Mucosa of stomach (tissue), 1 donor: ENCODE measurements around the gene ANKRD34A.

Source experiments
- H3K27me3 ChIP-seq: one replicate; pipeline ENCODE4 v1.7.0; 2013; ENCODE audit warnings: mild to moderate bottlenecking, low read length; ENCODE audit not compliant: control insufficient read depth, insufficient read depth
- H3K36me3 ChIP-seq: one replicate; pipeline ENCODE4 v1.7.0; 2013; ENCODE audit warnings: low read length; ENCODE audit not compliant: control insufficient read depth, insufficient read depth
- H3K4me1 ChIP-seq: one replicate; pipeline ENCODE4 v1.7.0; 2013; ENCODE audit warnings: mild to moderate bottlenecking, low read length; ENCODE audit not compliant: control insufficient read depth, insufficient read depth
- H3K4me3 ChIP-seq: one replicate; pipeline ENCODE4 v1.7.0; 2013; ENCODE audit warnings: low read length
- H3K9ac ChIP-seq: one replicate; pipeline ENCODE4 v1.7.0; 2013; ENCODE audit warnings: mild to moderate bottlenecking, low read length, moderate library complexity
- H3K9me3 ChIP-seq: one replicate; pipeline ENCODE4 v1.7.0; 2013; ENCODE audit warnings: mild to moderate bottlenecking, low read length, moderate library complexity; ENCODE audit not compliant: control insufficient read depth
- donor health status: Pancreatic carcinoma.

Gene ANKRD34A

GRCh38 chr1:145977016-145977415 lies 12.6 kb upstream of the ANKRD34A start:
- peaks cover 37% of the 10 kb centered on the region for H3K4me1 ChIP-seq
- no peaks in the 10 kb centered on the region for H3K9me3 ChIP-seq
- peak overlapping the region; percentile 74 for H3K9ac ChIP-seq
- H3K4me3 ChIP-seq = no peak overlapping the region
- no peaks in the 10 kb centered on the region for H3K36me3 ChIP-seq
- H3K27me3 ChIP-seq = no peaks in the 10 kb centered on the region

- no peaks in the 10 kb centered on the region for H3K27me3 ChIP-seq
- no peak overlapping the region for H3K4me3 ChIP-seq
- no peak overlapping the region for H3K9ac ChIP-seq
- H3K36me3 ChIP-seq = no peaks in the 10 kb centered on the region
- peaks cover 27% of the 10 kb centered on the region for H3K4me1 ChIP-seq
- no peaks in the 10 kb centered on the region for H3K9me3 ChIP-seq
Measured at GRCh38 chr1:145975216-145975615, 10.8 kb upstream of the ANKRD34A start.

DNA sequence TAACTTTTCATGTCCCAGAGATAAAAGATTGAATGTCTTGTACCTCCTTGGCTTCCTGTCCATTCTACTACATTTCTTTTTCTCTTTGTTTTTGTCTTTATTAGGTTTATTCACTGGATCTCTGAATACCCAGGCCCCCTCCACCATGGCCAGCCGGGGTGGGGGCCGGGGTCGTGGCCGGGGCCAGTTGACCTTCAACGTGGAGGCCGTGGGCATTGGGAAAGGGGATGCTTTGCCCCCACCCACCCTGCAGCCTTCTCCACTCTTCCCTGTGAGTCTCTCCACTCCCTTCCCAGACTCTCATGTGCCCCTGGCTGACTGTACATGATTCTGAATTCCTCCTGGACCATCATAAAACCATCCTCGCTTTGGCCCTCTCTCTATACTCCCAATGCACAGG lies 10.3 kb upstream of the ANKRD34A start:
- Histone ChIP-seq H3K4me1 (peaks cover 22% of the 10 kb centered on the region), H3K27me3 (no peaks in the 10 kb centered on the region), H3K36me3 (no peaks in the 10 kb centered on the region), H3K9ac (no peak overlapping the region), H3K9me3 (no peaks in the 10 kb centered on the region), H3K4me3 (no peak overlapping the region)

DNA sequence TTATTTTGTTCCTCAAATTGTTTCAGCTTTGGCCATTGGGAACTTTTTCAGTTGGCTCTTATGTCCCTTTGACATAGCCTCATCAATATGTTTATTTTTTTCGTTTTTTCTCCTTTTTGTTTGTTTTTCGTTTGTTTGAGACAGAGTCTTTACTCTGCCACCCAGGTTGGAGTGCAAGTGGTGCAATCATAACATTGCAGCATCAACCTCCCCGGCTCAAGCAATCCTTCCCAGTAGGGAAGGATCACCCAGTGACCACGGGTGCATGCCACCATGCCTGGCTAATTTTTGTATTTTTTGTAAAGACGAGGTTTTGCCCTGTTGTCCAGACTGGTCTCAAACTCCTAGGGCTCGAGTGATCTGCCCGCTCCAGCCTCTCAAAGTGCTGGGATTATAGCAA lies 8.2 kb upstream of the ANKRD34A start:
- Histone ChIP-seq H3K4me1 (peaks cover 2% of the 10 kb centered on the region), H3K9me3 (no peaks in the 10 kb centered on the region), H3K4me3 (no peak overlapping the region), H3K9ac (no peak overlapping the region), H3K27me3 (no peaks in the 10 kb centered on the region), H3K36me3 (no peaks in the 10 kb centered on the region)

GRCh38 chr1:145967288-145967687 lies 2.9 kb upstream of the ANKRD34A start:
- Histone ChIP-seq H3K9ac (no peak overlapping the region), H3K4me3 (no peak overlapping the region), H3K4me1 (peaks cover 23% of the 10 kb centered on the region), H3K27me3 (peaks cover under 1% of the 10 kb centered on the region), H3K36me3 (no peaks in the 10 kb centered on the region), H3K9me3 (no peaks in the 10 kb centered on the region)

DNA sequence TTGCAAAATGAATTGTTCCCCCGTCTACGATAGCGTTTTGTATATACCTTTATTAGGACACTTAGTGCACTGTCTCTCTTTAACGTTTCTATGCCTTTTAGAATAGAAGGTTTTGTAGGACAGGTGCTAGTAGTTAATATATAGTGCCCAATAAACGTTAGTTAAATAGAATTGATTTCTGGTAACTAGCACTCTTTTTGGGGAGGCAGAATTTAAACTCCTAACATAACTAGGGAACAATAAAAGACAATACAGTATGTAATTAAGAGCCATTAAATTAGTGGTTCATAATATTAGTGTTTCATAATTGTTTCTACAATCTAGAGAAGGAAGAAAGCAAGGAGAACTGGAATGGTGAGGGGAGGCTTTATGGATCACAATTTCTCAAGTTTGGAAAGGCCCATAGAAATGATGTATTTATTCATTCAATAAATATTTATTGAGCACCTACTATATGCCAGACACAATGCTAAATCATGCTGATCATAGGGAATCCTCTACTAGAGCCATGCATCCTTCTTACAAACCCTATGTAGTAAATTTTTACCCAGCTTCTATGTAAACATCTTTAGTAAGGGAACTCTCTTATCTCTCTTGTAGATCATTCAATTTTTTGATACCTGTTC lies 857 bp upstream of the ANKRD34A start:
- H3K4me3 ChIP-seq = peak overlapping the region; percentile 15
- no peaks in the 10 kb centered on the region for H3K9me3 ChIP-seq
- no peaks in the 10 kb centered on the region for H3K36me3 ChIP-seq
- H3K9ac ChIP-seq = peak overlapping the region; percentile 76
- H3K4me1 ChIP-seq = peaks cover 41% of the 10 kb centered on the region
- peaks cover 21% of the 10 kb centered on the region for H3K27me3 ChIP-seq

- Histone ChIP-seq H3K27me3 (peaks cover 34% of the 10 kb centered on the region), H3K9ac (peak overlapping the region; percentile 76), H3K9me3 (no peaks in the 10 kb centered on the region), H3K4me1 (peaks cover 41% of the 10 kb centered on the region), H3K36me3 (no peaks in the 10 kb centered on the region), H3K4me3 (peak overlapping the region; percentile 15)
Measured at GRCh38 chr1:145963265-145964019, 933 bp downstream of the ANKRD34A start.

DNA sequence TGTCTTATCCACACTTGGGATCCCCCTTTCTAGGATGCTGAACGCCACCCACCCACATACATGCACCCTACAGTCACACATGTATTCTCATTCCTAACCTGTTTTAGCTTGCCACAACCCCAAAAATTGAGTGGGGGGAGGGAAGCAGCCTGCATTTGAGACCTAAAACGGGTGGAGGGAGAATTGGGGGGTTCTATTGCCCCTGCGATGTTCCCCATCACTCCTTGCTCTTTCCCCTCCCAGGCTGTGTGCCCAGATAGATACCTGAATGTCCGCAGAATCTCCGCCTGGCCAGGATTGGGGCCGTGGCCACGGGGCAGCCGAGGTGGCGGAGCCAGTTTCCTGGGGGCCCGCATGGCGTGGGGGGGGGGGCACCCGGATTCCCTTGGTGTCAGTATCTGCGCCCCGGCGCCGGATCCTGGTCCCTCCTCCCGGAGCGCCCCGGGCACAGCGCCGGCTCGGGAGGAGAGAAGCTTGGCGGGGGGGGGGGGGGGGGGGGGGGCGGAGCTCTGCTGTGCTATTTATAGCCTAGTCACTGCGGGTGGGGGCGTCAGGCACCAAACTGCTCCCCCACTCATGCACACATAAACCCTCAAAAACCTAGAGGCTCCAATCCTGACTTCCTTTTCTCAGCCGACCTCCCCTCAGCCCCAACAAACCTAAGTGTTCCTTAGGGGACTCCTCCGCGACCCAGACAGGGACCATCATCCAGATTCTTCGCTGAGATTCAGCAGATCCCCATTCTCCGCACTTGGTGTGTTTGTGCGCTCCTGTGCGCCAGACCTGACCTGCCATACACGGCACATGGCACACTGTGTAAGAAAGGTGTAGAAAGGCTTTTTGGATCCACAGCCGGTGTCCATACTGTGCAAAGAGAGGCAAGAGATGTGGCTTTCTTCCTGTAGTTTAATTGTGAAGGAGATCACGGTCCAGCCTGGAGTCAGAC lies 1.9 kb downstream of the ANKRD34A start:
- Histone ChIP-seq H3K4me3 (peak overlapping the region; percentile 11), H3K9ac (peak overlapping the region; percentile 51), H3K4me1 (peaks cover 41% of the 10 kb centered on the region), H3K27me3 (peaks cover 34% of the 10 kb centered on the region), H3K9me3 (no peaks in the 10 kb centered on the region), H3K36me3 (no peaks in the 10 kb centered on the region)

GRCh38 chr1:145961425-145962156 lies 2.8 kb downstream of the ANKRD34A start:
- Histone ChIP-seq H3K4me1 (peaks cover 41% of the 10 kb centered on the region), H3K27me3 (peaks cover 34% of the 10 kb centered on the region), H3K36me3 (no peaks in the 10 kb centered on the region), H3K9me3 (no peaks in the 10 kb centered on the region), H3K4me3 (peak overlapping the region; percentile 52), H3K9ac (peak overlapping the region; percentile 51)

DNA sequence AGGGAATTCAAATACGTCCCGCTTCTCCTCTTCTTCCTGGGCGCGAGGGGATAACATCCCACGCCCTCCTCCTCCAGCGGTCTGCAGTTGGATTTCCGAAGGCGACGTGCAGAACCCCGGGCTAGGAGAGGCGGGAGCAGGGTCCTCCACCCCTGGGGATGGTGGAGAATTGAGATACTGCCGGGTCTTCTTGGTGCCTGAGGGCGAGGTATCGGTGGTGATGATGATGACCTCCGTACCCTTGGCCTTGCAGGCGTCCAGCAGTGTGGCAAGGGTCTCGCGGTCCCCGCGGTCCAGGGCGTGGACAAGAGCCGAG lies 3.3 kb downstream of the ANKRD34A start:
- Histone ChIP-seq H3K36me3 (no peaks in the 10 kb centered on the region), H3K27me3 (peaks cover 34% of the 10 kb centered on the region), H3K9ac (peak overlapping the region; percentile 51), H3K9me3 (no peaks in the 10 kb centered on the region), H3K4me3 (peak overlapping the region; percentile 52), H3K4me1 (peaks cover 41% of the 10 kb centered on the region)

DNA sequence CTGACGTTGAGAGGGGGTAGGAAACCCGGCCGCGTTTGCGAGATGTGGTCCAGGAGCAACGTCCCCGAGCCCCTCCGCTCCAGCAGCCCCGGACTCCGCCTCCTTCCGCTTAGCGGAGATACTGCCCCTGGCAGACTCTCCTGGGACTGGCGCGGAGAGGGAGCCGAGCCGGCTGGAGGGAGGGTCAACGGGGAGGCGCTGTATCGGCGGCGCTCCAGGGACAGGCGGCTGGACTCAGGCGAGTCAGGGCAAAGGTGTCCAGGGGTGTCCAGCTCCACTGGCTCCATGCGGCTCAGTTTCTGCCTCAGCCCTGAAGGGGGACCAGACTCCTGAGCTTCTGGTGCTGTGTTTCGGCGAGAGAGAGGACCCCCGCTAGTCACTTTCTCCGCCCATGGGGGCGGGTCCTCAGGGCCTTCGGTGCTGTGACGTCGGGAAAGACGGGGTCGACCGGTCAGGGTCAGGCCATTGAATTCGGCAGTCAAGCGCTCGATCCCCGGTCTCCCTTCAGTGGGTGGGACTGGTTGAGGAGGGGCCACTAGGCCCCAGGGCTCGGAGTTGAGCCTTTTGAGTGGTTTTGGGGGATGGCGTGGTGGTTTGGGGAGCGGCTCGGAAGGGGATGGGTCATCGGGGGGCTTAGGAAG lies 3.8 kb downstream of the ANKRD34A start:
- peak overlapping the region; percentile 51 for H3K9ac ChIP-seq
- peak overlapping the region; percentile 52 for H3K4me3 ChIP-seq
- no peaks in the 10 kb centered on the region for H3K9me3 ChIP-seq
- H3K27me3 ChIP-seq = peaks cover 34% of the 10 kb centered on the region
- H3K36me3 ChIP-seq = no peaks in the 10 kb centered on the region
- H3K4me1 ChIP-seq = peaks cover 43% of the 10 kb centered on the region
